ENCODE measurements around the gene CCDC117. TPM values are rescaled to one million over a fixed set of nuclear protein-coding genes. Genes with fewer than 3 reads are reported as not detected.
"Not testable (repeated sequence)": the region's sequence is repeated elsewhere in the genome, so short reads cannot be mapped to it uniquely, and the experiment has no call there.

Gene CCDC117, protein sequence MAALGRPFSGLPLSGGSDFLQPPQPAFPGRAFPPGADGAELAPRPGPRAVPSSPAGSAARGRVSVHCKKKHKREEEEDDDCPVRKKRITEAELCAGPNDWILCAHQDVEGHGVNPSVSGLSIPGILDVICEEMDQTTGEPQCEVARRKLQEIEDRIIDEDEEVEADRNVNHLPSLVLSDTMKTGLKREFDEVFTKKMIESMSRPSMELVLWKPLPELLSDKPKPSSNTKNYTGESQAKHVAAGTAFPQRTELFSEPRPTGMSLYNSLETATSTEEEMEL
- total RNA-seq, result 10.0 and 12.7 TPM in 2 replicates

- peak; percentile 97 to 98 for DNase-seq (ENCODE audit: low read depth in 2 of 2)
These were observed at the start of gene CCDC117 for GRCh38 chr22:28772633-28773460. CCDC117 (plus strand) TSS chr22:28772695; CDS start chr22:28772850, 155 bp downstream.

DNA sequence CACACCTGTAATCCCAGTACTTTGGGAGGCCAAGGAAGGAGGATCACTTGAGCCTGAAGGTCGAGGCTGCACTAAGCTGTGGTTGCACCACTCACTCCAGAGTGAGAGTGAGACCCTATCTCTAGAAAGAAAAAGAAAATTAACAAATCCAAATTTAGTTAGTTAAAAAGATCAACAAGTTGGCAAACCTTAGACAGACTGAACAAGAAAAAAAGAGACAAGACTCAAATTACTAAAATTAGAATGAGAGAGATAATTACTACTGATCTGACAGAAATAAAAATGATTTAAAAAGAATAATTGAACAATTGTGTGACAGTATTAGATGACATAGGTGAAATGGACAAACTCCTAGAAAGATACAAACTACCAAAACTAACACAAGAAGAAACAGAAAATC, 44.5 kb upstream of the CCDC117 start:
- no peak for DNase-seq (ENCODE audit: low read depth in 2 of 2)

GRCh38 chr22:28728621-28729313, 43.7 kb upstream of the CCDC117 start:
- no peak for DNase-seq (ENCODE audit: low read depth in 2 of 2)

DNA sequence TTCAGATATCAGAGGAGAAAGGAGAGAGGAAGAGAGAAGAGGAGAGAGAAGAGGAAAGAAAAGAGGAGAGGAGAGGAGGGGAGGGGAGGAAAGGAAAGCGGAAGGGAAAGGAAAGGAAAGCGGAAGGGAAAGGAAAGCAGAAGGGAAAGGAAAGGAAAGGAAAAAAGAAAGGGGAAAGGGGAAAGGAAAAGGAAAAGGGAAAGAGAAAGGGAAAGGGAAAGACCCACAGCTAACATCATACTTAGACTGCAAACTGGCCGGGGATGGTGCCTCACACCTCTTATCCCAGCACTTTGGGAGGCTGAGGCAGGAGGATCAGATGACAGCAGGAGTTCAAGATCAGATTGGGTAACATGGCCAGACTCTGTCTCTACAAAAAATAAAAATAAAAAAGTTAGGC, 42.3 kb upstream of the CCDC117 start:
- DNase-seq (ENCODE audit: low read depth in 2 of 2), result no peak

DNA sequence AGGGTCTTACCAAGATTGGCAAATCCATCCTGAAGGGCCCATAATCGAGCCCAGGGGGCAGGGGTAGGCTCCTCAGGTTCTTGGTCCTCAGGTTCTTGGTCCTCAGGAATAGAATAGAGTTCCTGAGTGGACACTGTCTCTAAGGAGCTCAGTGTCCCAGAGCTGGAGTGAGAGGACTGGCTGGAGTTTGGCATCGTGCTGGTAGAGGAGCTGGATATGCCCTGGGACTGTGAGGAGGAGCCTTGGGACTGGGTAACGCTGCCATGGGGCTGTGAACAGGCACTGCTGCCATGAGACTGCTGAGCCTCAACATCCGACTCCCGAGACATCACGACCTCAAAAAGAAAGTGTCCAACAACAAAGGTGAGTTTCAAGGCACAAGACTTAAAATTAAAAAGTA, 38.1 kb upstream of the CCDC117 start:
- no peak for DNase-seq (ENCODE audit: low read depth in 2 of 2)

DNA sequence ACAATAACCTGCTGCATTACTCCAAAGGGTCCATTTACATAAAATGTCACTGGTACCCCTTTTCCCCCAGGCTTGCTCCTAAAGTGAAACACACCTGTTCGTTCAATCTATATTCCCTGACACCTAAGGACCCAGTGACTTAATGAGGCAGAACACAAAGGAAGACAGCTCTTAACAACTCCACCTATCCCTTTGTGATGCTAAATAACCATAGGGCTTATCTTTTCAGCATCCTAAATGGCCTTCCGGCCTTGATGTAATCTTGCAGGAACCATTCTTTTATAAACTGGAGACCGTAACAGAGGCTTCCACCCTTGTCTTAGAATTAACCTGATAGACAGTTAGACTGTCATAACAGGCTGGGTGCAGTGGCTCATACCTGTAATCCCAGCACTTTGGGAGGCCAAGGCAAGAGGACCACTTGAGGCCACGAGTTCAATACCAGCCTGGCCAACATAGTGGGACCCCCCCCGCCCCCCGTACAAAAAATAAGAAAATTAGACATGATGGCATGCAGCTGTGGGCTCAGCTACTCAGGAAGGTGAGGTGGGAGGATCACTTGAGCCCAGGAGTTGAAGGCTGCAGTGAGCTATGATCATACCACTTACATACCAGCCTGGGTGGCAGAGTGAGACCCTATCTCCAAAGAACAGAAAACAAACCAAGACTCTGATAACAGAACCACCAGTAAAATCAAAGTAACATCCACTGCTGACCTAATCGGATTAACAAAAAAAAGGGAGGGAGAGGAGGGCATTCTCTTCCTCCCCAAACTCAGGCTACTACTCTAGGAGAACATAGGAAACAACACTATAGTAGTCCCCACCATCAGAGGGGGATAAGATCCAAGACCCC, 36.0 kb upstream of the CCDC117 start:
- no peak for DNase-seq (ENCODE audit: low read depth in 2 of 2)

- no peak for DNase-seq (ENCODE audit: low read depth in 2 of 2)
These were observed 34.8 kb upstream of the CCDC117 start for GRCh38 chr22:28737701-28738100.

DNA sequence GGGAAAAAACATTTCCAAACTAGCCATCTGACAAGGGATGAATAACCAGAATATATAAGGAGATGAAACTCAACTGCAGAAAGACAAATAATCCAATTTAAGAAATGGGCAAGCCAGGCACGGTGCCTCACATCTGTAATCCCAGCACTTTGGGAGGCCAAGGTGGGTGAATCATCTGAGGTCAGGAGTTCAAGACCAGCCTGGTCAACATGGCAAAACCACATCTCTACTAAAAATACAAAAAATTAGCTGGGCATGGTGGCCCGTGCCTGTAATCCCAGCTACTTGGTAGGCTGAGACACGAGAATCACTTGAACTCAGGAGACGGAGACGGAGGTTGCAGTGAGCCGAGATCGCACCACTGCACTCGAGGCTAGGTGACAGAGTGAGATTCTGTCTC, 33.6 kb upstream of the CCDC117 start:
- not testable (repeated sequence) for DNase-seq (ENCODE audit: low read depth in 2 of 2)

DNA sequence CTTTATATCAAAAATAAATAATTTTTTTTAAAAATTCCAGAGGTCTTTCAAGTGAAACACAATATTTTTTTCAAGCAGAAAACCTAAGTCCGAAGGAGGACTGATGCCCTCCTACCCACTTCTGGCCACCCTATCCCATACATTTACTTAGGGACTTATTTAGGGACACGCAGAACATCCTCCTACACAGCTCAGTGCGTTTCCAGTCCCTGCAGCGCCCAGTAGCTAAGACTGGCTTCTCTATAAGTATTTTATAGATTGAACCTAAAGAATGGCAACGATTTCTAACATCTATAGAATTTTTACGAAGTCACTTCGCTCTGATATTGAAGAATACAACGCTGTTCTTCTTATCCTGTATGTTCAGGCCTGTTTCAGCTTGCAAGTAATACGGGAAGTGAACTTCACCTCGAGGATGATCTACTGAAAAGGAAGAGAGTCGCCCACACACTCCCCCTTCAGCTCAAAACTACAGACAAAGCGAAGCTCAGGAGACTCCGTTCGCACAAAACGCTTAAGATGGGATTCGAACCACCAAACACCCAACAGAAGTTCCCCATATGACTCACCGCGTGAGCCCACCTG, 31.2 kb upstream of the CCDC117 start:
- DNase-seq (ENCODE audit: low read depth in 2 of 2), result no peak

GRCh38 chr22:28741785-28742561, 30.5 kb upstream of the CCDC117 start, which contains the start of the genes CHEK2 and HSCB:
CHEK2 (minus strand) TSS chr22:28741820; CDS start chr22:28734721, 7,099 bp downstream.
HSCB (plus strand) TSS chr22:28742039; CDS start chr22:28742096, 57 bp downstream.
- peak; percentile 99 for DNase-seq (ENCODE audit: low read depth in 2 of 2)

DNA sequence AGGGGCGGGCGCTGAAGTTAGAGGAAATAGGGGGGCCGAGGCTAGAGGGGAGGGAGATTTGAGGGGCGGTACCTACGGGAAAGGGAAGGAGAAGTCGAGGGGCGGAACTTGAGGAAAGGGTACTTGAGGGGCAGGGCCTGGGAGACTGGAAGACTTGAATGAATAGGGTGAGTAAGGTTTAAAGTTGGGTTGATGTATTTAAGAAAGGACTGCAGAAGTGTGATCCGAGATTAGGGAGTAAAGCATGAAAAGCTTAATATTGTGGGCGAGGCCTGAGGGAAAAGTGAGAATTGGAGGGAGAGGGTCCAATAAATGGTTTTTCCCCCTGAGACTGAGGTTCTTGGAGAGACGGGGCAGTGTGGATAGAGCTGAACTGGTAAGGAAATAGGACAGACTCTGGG, 29.9 kb upstream of the CCDC117 start:
- DNase-seq (ENCODE audit: low read depth in 2 of 2), result no peak

DNA sequence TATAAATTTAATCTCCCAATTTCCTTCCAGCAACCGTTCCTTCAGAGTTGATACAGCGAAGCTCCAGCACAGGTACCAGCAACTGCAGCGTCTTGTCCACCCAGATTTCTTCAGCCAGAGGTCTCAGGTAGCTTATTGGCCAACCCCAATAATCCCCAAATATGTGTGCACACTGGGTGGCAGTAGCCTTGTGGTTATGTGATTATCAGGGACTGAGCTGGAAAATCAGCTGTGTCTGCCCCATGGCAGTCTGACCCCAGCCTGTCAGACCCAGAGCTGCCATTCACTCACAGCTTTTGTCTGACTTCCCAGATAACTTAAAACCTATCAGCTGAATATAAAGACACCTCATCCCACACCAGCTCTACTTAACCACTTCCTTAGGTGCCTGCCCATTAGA, 28.6 kb upstream of the CCDC117 start:
- DNase-seq (ENCODE audit: low read depth in 2 of 2), result no peak

DNA sequence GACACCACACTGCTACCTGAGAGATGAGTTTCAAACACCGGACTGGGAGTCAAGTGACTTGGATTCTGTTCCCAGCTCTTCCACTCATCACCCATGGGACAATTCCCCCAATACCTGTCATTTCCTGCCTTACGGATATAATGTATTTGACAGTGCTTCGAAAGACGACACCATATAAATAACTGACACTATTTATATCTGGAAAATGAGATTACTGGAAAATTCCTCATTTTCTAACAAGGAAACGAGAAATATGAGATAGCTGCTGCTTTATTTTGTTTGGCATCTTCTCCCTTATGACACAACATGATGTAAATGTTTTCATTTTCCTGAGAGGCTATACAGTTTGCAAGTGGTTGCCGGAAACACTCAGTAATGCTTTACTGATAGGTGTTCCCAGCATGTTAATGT, 22.0 kb upstream of the CCDC117 start:
- DNase-seq (ENCODE audit: low read depth in 2 of 2), result peak; percentile 89 to 98

GRCh38 chr22:28754512-28754911, 18.0 kb upstream of the CCDC117 start:
- not testable (repeated sequence) for DNase-seq (ENCODE audit: low read depth in 2 of 2)

DNA sequence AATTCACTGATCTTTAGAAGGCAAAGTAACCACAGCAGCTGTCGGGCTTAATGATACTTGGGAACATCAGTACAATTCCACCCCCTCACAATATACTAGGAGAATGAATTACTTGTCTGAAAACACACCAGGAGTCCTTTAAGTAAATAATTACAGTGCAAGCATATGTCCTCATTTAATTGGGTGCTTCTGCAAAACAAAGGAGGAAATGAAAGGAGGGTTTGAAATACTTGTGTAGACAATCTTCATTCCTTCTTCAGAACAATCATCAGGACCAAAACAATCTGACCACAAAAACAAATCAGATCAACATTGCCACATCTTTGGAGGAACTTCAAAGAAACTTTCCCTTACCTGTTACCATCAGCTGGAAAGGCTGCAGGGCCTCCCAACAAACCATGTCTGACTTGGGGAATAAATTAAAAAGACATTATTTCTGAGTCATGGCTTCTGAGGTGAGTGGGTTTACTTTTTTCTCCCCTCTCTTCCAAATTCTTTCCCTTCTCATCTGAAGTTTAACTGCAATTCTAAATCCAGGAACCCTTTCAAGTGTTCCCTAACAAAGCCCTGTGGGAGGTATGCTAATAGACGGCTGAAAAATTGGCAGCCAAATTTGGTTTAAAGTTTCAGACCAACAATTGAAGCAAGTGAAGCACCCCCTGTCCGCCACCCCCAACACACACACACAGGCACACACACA, 12.5 kb upstream of the CCDC117 start:
- no peak for DNase-seq (ENCODE audit: low read depth in 2 of 2)

- no peak for DNase-seq (ENCODE audit: low read depth in 2 of 2)
These were observed 11.1 kb upstream of the CCDC117 start for GRCh38 chr22:28761449-28761755.

DNA sequence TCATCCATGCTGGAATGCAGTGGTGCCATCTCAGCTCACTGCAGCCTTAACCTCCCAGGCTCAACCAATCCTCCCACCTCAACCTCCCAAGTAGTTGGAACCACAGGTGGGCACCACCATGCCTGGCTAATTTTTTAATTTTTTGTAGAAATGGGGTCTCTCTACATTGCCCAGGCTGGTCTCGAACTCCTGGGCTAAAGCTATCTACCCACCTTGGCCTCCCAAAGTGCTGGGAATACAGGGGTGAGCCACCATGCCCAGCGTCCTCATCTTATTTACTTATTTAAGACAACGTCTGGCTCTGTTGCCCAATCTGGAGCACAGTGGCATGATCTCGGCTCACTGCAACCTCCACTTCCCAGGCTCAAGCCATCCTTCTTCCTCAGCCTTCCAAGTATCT, 10.5 kb upstream of the CCDC117 start:
- not testable (repeated sequence) for DNase-seq (ENCODE audit: low read depth in 2 of 2)

DNA sequence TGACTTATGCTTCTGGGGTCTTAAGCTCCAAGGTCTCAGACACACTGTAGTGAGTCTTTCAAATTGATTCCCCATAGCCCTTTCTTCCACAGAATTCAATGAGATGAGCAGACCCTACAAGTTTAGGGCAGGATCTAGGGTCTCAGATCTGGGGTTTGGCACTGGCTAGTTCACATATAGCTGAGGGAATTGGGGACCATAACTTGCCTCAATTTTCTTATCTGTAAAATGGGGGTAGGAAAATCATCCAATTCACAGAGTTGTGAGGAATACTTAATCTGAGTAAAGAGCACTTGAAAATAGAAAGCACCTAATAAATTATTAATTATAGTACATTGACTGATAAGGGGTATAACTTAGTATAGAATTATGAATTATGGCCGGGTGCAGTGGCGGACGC, 5.9 kb upstream of the CCDC117 start:
- DNase-seq (ENCODE audit: low read depth in 2 of 2), result no peak

DNA sequence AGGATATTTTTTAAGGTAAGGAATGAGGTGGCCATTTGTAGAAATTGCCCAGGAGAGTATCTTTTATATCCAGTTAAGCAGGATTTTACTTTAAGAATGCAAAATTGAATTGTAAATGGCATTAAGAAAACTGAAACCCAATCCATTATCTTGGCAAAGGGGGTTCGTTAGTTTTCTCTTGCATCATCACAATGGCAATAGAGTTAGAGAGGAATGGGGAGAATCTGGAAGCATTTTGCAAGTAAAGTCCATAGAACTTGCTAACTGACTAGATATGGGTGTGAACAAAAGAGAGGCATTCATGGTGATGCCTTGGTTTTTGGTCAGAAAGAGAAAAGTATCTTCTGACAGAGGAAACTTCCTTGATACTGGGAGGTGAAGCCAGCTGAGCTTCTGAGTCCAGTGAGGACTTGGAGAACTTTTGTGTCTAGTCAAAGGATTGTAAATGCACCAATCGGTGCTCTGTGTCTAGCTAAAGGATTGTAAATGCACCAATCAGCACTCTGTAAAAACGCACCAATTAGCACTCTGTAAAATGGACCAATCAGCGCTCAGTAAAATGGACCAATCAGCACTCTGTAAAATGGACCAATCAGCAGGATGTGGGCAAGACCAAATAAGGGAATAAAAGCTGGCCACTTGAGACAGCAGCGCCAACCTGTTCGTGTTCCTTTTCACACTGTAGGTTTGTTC, 3.6 kb upstream of the CCDC117 start:
- DNase-seq (ENCODE audit: low read depth in 2 of 2), result no peak
